Fibroblast of the aortic adventitia (primary cell): ENCODE measurements around the gene TDRD12. TPM values are rescaled to one million over a fixed set of nuclear protein-coding genes. Genes with fewer than 3 reads are reported as not detected.
"Not testable (repeated sequence)": the region's sequence is repeated elsewhere in the genome, so short reads cannot be mapped to it uniquely, and the experiment has no call there.

Source experiments
- DNase-seq: peaks from one replicate; pipeline ENCODE4 v3.0.0-alpha.2; 2010; ENCODE audit warnings: low read depth
- H3K4me3 ChIP-seq: 2 replicates; pipeline ENCODE4 v1.5.1; 2011; ENCODE audit warnings: low read depth, mild to moderate bottlenecking, control low read depth, low read length, moderate library complexity
- CTCF ChIP-seq: IDR thresholded peaks from 2 replicates; pipeline ENCODE4 v1.5.1; 2011; ENCODE audit warnings: mild to moderate bottlenecking, low read length, control low read depth, inconsistent platforms; ENCODE audit not compliant: insufficient read depth
- total RNA-seq: library from RNA; depleted of rRNA; stranded (reverse); fragments of >200 nt; gene quantifications from 2 replicates; pipeline ENCODE4 v1.2.3, GENCODE V29; 2012; ENCODE audit warnings: low replicate concordance

Gene TDRD12
- total RNA-seq, 1 donor: 0.36 TPM

DNA sequence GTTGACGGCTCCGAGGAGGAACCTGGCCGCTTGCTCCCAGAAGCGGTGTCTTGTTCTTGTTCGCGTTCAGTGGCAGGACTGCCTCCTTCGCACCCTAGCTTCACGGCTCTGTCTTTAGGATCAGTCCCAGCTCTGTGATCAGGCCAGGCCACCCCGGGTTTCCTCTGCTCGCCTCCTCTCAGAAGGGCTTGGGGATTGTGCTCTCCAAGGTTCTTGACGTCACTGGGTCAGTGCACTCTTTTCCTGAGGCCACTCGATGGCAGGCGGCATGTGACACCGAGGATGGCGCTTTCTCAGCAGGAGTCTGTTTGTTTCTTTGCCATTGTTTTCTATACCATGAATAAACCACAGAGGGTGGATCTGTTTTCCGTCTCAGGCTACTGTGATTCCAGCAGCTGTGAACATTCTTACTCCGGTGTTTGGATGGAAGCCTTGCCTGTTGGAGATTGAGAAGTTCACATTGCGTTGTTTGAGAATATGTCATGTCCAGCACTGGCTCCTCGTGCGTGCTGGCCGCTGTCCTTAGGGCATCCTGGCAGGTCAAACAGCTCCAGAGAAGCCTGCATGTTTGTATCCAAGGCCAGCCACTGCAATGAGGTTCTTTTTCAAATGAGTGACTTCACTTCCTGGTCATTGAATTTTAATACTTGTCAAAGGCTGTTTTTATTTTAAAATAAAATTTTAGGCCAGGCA, 105.5 kb downstream of the TDRD12 start:
- no peak overlapping the region for H3K4me3 ChIP-seq
- DNase-seq: no peak
- TF ChIP-seq CTCF: no peak

DNA sequence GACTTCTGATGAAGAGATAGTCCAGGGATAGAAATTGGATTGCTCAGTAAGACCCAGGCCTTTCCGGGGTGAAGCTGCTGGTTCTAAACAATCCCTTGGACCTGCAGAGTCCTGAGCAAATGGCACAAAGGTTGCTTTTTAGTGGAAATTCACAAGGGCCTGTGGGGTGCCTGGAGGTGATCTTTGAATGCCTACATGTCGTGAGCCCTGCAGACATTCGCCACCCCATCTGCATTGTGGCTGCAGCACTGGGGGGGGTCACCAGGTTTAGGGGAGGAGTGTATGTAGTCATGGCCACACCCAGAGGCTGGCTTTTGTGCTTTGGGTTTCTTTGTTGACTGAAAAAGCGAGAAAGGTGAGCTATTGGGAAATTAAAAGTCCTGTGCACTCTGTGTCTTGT, 108.6 kb downstream of the TDRD12 start:
- TF ChIP-seq CTCF: no peak
- H3K4me3 ChIP-seq: no peak overlapping the region

DNA sequence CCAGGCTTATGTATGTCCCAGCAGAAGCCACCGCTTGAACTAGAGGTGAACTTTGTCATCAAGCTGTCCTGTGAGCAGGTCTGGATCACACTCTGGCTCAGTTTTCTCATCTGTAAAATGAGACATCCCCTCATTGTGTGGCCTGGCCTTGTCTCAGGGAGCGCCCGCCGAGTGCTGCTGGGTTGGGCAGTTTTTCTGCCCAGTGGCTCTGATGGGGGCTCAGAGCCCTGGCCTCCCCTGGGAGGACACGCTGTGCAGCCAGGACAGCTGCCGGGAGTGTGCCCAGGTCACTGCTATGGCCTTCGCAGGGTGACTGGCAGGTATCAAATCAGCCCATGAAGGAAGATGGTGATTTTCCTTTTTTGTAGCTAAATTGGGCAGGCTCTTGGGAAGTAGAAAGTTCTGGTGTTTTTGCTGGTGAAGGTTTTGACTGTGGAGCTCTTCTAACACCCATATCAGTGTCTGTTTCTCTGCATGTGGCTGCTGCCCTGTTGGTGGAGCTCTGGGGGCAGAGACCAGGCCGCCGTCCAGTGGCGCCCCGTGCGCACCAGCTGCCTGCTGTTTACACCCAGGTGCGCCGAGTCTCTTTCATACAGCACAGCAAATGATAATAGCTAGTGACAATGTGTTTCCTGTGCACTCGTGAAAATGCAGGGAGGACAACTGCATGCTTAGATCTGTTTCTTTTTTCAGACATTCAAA, 109.2 kb downstream of the TDRD12 start:
- DNase-seq: no peak
- TF ChIP-seq CTCF: no peak
- H3K4me3 ChIP-seq: no peak overlapping the region

More for the DNA sequence above, 108.6 kb downstream of the TDRD12 start:
- no peak for DNase-seq

GRCh38 chr19:32829345-32829896, 109.9 kb downstream of the TDRD12 start:
- no peak overlapping the region for H3K4me3 ChIP-seq
- no peak for DNase-seq
- TF ChIP-seq CTCF: no peak

GRCh38 chr19:32830231-32831014, 110.9 kb downstream of the TDRD12 start:
- DNase-seq: peak; percentile 24
- no peak for TF ChIP-seq CTCF
- H3K4me3 ChIP-seq: no peak overlapping the region

- DNase-seq: no peak
Measured at GRCh38 chr19:32831611-32832010, 112.0 kb downstream of the TDRD12 start.

GRCh38 chr19:32832094-32832493, 112.5 kb downstream of the TDRD12 start:
- H3K4me3 ChIP-seq, DNase-seq: not testable (repeated sequence)

More at GRCh38 chr19:32831611-32832010, 112.0 kb downstream of the TDRD12 start:
- no peak for TF ChIP-seq CTCF
- H3K4me3 ChIP-seq: no peak overlapping the region

- not testable (repeated sequence) for DNase-seq
Measured at GRCh38 chr19:32832825-32833224, 113.3 kb downstream of the TDRD12 start.

GRCh38 chr19:32833388-32833787, 113.8 kb downstream of the TDRD12 start:
- H3K4me3 ChIP-seq, DNase-seq: not testable (repeated sequence)

More at GRCh38 chr19:32832825-32833224, 113.3 kb downstream of the TDRD12 start:
- not testable (repeated sequence) for H3K4me3 ChIP-seq
